GM12878 (cell line): ENCODE results near the gene HSPBP1. TPM values are rescaled to one million over a fixed set of nuclear protein-coding genes. Genes with fewer than 3 reads are reported as not detected.

Experiments used
- ATAC-seq: fragments of 200-7000 bp; cut with Tn5 transposase; 3 replicates; pipeline ENCODE4 v1.9.1; 2020; ENCODE audit warnings: mild to moderate bottlenecking, moderate library complexity
- BruUV-seq: library from RNA; stranded (reverse); fragments of 400-500 nt; replicated peaks from 2 replicates; lab custom pipeline; 2021; lab: Mats Ljungman, UMichigan
- CTCF ChIA-PET: fragments of 300-600 bp; sonication (Branson Sonifier 250); formaldehyde crosslinking; extraction: SDS; loops from one replicate; lab custom pipeline; 2021; ENCODE audit warnings: inconsistent platforms; lab: Yijun Ruan, JAX
- POLR2A ChIA-PET: fragments of 350-600 bp; formaldehyde crosslinking; extraction: SDS; loops from one replicate; lab custom pipeline; 2021; ENCODE audit warnings: inconsistent platforms; lab: Charles Lee
- RAD21 ChIA-PET: fragments of 300-600 bp; sonication (Branson Sonifier 250); formaldehyde crosslinking; loops from one replicate; lab custom pipeline; 2023; ENCODE audit warnings: antibody characterized with exemption; ENCODE audit not compliant: unreplicated experiment; lab: Charles Lee
- SMC1A ChIA-PET: fragments of 300-600 bp; sonication (Branson Sonifier 250); formaldehyde crosslinking; loops from one replicate; lab custom pipeline; 2023; ENCODE audit not compliant: unreplicated experiment, uncharacterized antibody; lab: Charles Lee
- DNase-seq: peaks from one replicate; pipeline ENCODE4 v3.0.0-alpha.2; 2011; ENCODE audit warnings: low read depth, low spot score
- FAIRE-seq: peaks from 3 replicates; lab custom pipeline; 2011; peaks lifted over from hg19 to GRCh38; lab: Jason Lieb, UNC
- H2AFZ ChIP-seq: 2 replicates; pipeline ENCODE4 v1.6.0; 2011; ENCODE audit warnings: low read depth, low read length, control low read depth; ENCODE audit not compliant: control insufficient read depth
- H3K27ac ChIP-seq: 2 replicates; pipeline ENCODE4 v1.5.1; 2011; ENCODE audit warnings: control low read depth; ENCODE audit not compliant: control insufficient read depth, insufficient read depth
- H3K27me3 ChIP-seq, 2 experiments: replicated peaks in 1 of 2; 2 replicates each; pipeline versions ENCODE4 v1.6.0 to v1.6.1; 2011; ENCODE audit warnings: low read length in 1 of 2; ENCODE audit not compliant: control insufficient read depth in 2 of 2, insufficient read depth in 2 of 2
- H3K36me3 ChIP-seq, 2 experiments: 2 replicates each; pipeline ENCODE4 v1.5.1; 2011; ENCODE audit warnings: low read length in 1 of 2; ENCODE audit not compliant: control insufficient read depth in 2 of 2, insufficient read depth in 2 of 2
- H3K4me1 ChIP-seq: 2 replicates; pipeline ENCODE4 v1.6.1; 2011; ENCODE audit warnings: mild to moderate bottlenecking, low read length, moderate library complexity, mixed read lengths; ENCODE audit not compliant: control insufficient read depth, insufficient read depth
- H3K4me2 ChIP-seq: 2 replicates; pipeline ENCODE4 v1.6.0; 2011; ENCODE audit warnings: control low read depth; ENCODE audit not compliant: control insufficient read depth, insufficient read depth
- H3K4me3 ChIP-seq: fragments of 200-600 bp; sonication (generic); 2 replicates; pipeline ENCODE4 v1.5.1; 2016
- H3K79me2 ChIP-seq: 2 replicates; pipeline ENCODE4 v1.6.0; 2011; ENCODE audit warnings: low read length; ENCODE audit not compliant: control insufficient read depth, insufficient read depth
- H3K9ac ChIP-seq: 2 replicates; pipeline ENCODE4 v1.8.0; 2011; ENCODE audit warnings: low read length, control low read depth, mixed read lengths; ENCODE audit not compliant: control insufficient read depth, insufficient read depth
- H3K9me3 ChIP-seq: replicated peaks from 3 replicates; pipeline ENCODE4 v1.5.1; 2011; ENCODE audit warnings: mild to moderate bottlenecking, low read length; ENCODE audit not compliant: control insufficient read depth, insufficient read depth
- H4K20me1 ChIP-seq: 2 replicates; pipeline ENCODE4 v1.6.0; 2011; ENCODE audit not compliant: control insufficient read depth, insufficient read depth
- CUX1 ChIP-seq: IDR thresholded peaks from 2 replicates; pipeline ENCODE4 v1.6.1; 2012; ENCODE audit warnings: improper control_type of control experiment, low read depth, low read length; ENCODE audit not compliant: insufficient replicate concordance
- ESRRA ChIP-seq: IDR thresholded peaks from 2 replicates; pipeline ENCODE4 v1.6.1; 2012; ENCODE audit warnings: mild to moderate bottlenecking, low read length, improper control_type of control experiment
- IRF5 ChIP-seq: fragments of 450-650 bp; IDR thresholded peaks from 2 replicates; pipeline ENCODE4 v1.6.1; 2017; ENCODE audit warnings: borderline replicate concordance
- MTA3 ChIP-seq: IDR thresholded peaks from 2 replicates; pipeline ENCODE4 v1.6.1; 2012; ENCODE audit warnings: low read length, inconsistent platforms, borderline replicate concordance
- NFYA ChIP-seq: IDR thresholded peaks from 2 replicates; pipeline ENCODE4 v1.6.1; 2011; ENCODE audit warnings: low read depth, mild to moderate bottlenecking, low read length, improper control_type of control experiment, borderline replicate concordance
- PKNOX1 ChIP-seq: fragments of 450-650 bp; IDR thresholded peaks from 2 replicates; pipeline ENCODE4 v1.6.1; 2016; ENCODE audit warnings: mild to moderate bottlenecking
- RB1 ChIP-seq: fragments of 450-650 bp; formaldehyde crosslinking; IDR thresholded peaks from 2 replicates; pipeline ENCODE4 v1.6.1; 2017; ENCODE audit warnings: mild to moderate bottlenecking, borderline replicate concordance
- RELB ChIP-seq: fragments of 450-650 bp; IDR thresholded peaks from 2 replicates; pipeline ENCODE4 v1.6.1; 2017; ENCODE audit warnings: low read depth, mild to moderate bottlenecking, moderate library complexity
- SMAD5 ChIP-seq: IDR thresholded peaks from 2 replicates; pipeline ENCODE4 v1.6.1; 2016; ENCODE audit warnings: antibody characterized with exemption, low read depth
- TBL1XR1 ChIP-seq: IDR thresholded peaks from 2 replicates; pipeline ENCODE4 v1.6.1; 2012; ENCODE audit warnings: low read depth, low read length, improper control_type of control experiment
- USF2 ChIP-seq: IDR thresholded peaks from 2 replicates; pipeline ENCODE4 v1.6.1; 2011; ENCODE audit warnings: low read depth, low read length, improper control_type of control experiment, borderline replicate concordance
- ZNF24 ChIP-seq: fragments of 450-650 bp; IDR thresholded peaks from 2 replicates; pipeline ENCODE4 v1.6.1; 2017; ENCODE audit warnings: antibody characterized with exemption, mild to moderate bottlenecking
- ZZZ3 ChIP-seq: IDR thresholded peaks from 2 replicates; pipeline ENCODE4 v1.6.1; 2011; ENCODE audit warnings: low read depth; ENCODE audit not compliant: control insufficient read depth, insufficient read length
- WGBS: methylation state at CpG from one replicate; pipeline ENCODE4 v1.1.6; 2016; ENCODE audit warnings: low lambda C conversion rate; ENCODE audit not compliant: insufficient replicate concordance, insufficient coverage; ENCODE audit errors: missing lambda C conversion rate; 5-methylcytosine and 5-hydroxymethylcytosine counted together
- in situ Hi-C: fragments of 300-500 bp; cut with MboI; formaldehyde crosslinking; loops from 9 replicates; pipeline ENCODE4 v1.14.3; 2018; ENCODE audit warnings: mixed read lengths
- intact Hi-C: fragments of 100-400 bp; cut with micrococcal nuclease; formaldehyde crosslinking; loops from one replicate; pipeline ENCODE4 v1.14.2; 2022; ENCODE audit not compliant: unreplicated experiment
- polyA plus RNA-seq, 11 experiments: library from polyadenylated mRNA; depleted of rRNA in 4 of 11; unstranded in 6 of 11; stranded (reverse) in 5 of 11; fragments of >200 nt; fragmentation: Nextera tagmentation in 4 of 11; fragmentation: Illumina TruSeq in 1 of 11; extraction: Ambion mirVana in 4 of 11; extraction: Trizol in 1 of 11; gene quantifications; 1 replicate in 1 of 11; 2 replicates in 10 of 11; pipeline versions ENCODE4 v1.2.1 to v1.2.3, GENCODE V29; 2011 to 2016; ENCODE audit warnings: inconsistent platforms in 2 of 11, missing spikeins in 2 of 11, low read depth in 1 of 11
- total RNA-seq, 4 experiments: library from RNA; depleted of rRNA in 3 of 4; stranded (reverse); fragments of >200 nt in 3 of 4; fragmentation: Illumina TruSeq in 1 of 4; extraction: Trizol in 1 of 4; gene quantifications; 2 replicates each; pipeline versions ENCODE4 v1.2.1 to v1.2.3, GENCODE V29; 2013 to 2021

HSPBP1 gene
- total and polyA plus RNA-seq, 10 of the 15 experiments (the other 5 are each of a cell fraction or from before 2014, with no cell fraction given) = 0.18 to 83.3 (median 23.0) TPM

GRCh38 chr19:55266840-55267239 lies 13.1 kb downstream of the HSPBP1 start (continued):
- TF ChIP-seq IRF5 = no peak
- no peak for TF ChIP-seq RB1
- no peak for TF ChIP-seq NFYA
- no peak for TF ChIP-seq MTA3
- no peak for TF ChIP-seq USF2
- TF ChIP-seq ESRRA = no peak
- TF ChIP-seq, all 136 proteins: peak for 0

- no peak overlapping the region for H3K4me3 ChIP-seq
- ChIA-PET RAD21 (no interaction called here), CTCF (no interaction called here), SMC1A (no interaction called here), POLR2A (no interaction called here)
- no peaks in the 10 kb centered on the region for H3K79me2 ChIP-seq
- BruUV-seq = no TSS peak
- no peaks in the 10 kb centered on the region for H4K20me1 ChIP-seq
- intact Hi-C loops = no loop called here
- H3K9me3 ChIP-seq = no peaks in the 10 kb centered on the region; the same call in 2 of the 3 replicates
- no peak overlapping the region for H3K27ac ChIP-seq
- no peaks in the 10 kb centered on the region; a peak in 1 of 4 replicates for H3K36me3 ChIP-seq
- ATAC-seq = no peak
- peak; percentile 72 for FAIRE-seq
- no peak overlapping the region for H2AFZ ChIP-seq
- H3K4me1 ChIP-seq = no peaks in the 10 kb centered on the region
- no peak overlapping the region for H3K9ac ChIP-seq
- WGBS = 95% methylated on average over 3 of the region's 3 CpGs
- in situ Hi-C loops = no loop called here
- DNase-seq = no peak
- H3K4me2 ChIP-seq = no peak overlapping the region
- H3K27me3 ChIP-seq = no peaks in the 10 kb centered on the region
- TF ChIP-seq CUX1 (no peak), TBL1XR1 (no peak), ZZZ3 (no peak), ZNF24 (no peak), PKNOX1 (no peak), RELB (no peak), SMAD5 (no peak)
Observed at GRCh38 chr19:55266404-55266803, 13.5 kb downstream of the HSPBP1 start.
